ENCODE results near the gene FBXO46. TPM values are rescaled to one million over a fixed set of nuclear protein-coding genes. Genes with fewer than 3 reads are reported as not detected.

Gene FBXO46
- total and polyA plus RNA-seq, 2 of the 13 experiments (the other 11 are each of a cell fraction or from before 2014, with no cell fraction given) = 6.2 to 6.4 TPM

- TF ChIP-seq FOXJ3 (CRISPR knock-in tag; IDR thresholded peaks at IDR 0.05; ENCODE audit: borderline replicate concordance) = no peak
- no peak for TF ChIP-seq ZBTB26 (CRISPR knock-in tag; IDR thresholded peaks at IDR 0.05; ENCODE audit: borderline replicate concordance)
- TF ChIP-seq ZNF335 (CRISPR knock-in tag; IDR thresholded peaks at IDR 0.05) = no peak
- peak; percentile 81 for TF ChIP-seq ZBTB25 (CRISPR knock-in tag; IDR thresholded peaks at IDR 0.05)
- TF ChIP-seq RBFOX2 (IDR thresholded peaks at IDR 0.05; ENCODE audit: low read depth, low read length) = peak; percentile 51; the same call in 1 of the 2 replicates
- peak; percentile 65; the same call in 1 of the 2 replicates for TF ChIP-seq ZSCAN21 (CRISPR knock-in tag; IDR thresholded peaks at IDR 0.05; ENCODE audit: borderline replicate concordance)
- no peak for TF ChIP-seq HNF4G (IDR thresholded peaks at IDR 0.05; ENCODE audit: borderline replicate concordance, low read depth, low read length)
- no peak for TF ChIP-seq HNF4G (CRISPR knock-in tag; IDR thresholded peaks at IDR 0.05; ENCODE audit: borderline replicate concordance, low read depth)
- TF ChIP-seq CCDC6 (CRISPR knock-in tag; IDR thresholded peaks at IDR 0.05) = no peak
- TF ChIP-seq ZBTB38 (CRISPR knock-in tag; IDR thresholded peaks at IDR 0.05) = peak; percentile 53; the same call in 1 of the 2 replicates
- no peak for TF ChIP-seq RAD51 (IDR thresholded peaks at IDR 0.05; ENCODE audit: borderline replicate concordance)
- TF ChIP-seq KLF11 (CRISPR knock-in tag; IDR thresholded peaks at IDR 0.05) = no peak; the same call in 1 of the 2 replicates
- TF ChIP-seq ATF7-NPFF (CRISPR knock-in tag; IDR thresholded peaks at IDR 0.05; ENCODE audit: low read depth) = peak; percentile 74
- no peak for TF ChIP-seq ZNF850 (CRISPR knock-in tag; conservative IDR thresholded peaks at IDR 0.05)
- TF ChIP-seq ZNF501 (CRISPR knock-in tag; IDR thresholded peaks at IDR 0.05) = peak; percentile 91; the same call in 1 of the 2 replicates
- peak; percentile 20 for TF ChIP-seq SOX5 (CRISPR knock-in tag; IDR thresholded peaks at IDR 0.05; ENCODE audit: borderline replicate concordance)
- TF ChIP-seq SMAD1 (CRISPR knock-in tag; IDR thresholded peaks at IDR 0.05; ENCODE audit: borderline replicate concordance, low read depth) = no peak
- TF ChIP-seq XBP1 (CRISPR knock-in tag; IDR thresholded peaks at IDR 0.05) = no peak
- peak; percentile 54 for TF ChIP-seq REPIN1 (CRISPR knock-in tag; IDR thresholded peaks at IDR 0.05; ENCODE audit: borderline replicate concordance, low read depth)
- TF ChIP-seq ZNF747 (CRISPR knock-in tag; IDR thresholded peaks at IDR 0.05; ENCODE audit: borderline replicate concordance) = peak; percentile 74; the same call in 1 of the 2 replicates
- TF ChIP-seq ZNF580 (CRISPR knock-in tag; IDR thresholded peaks at IDR 0.05; ENCODE audit: borderline replicate concordance, low read depth) = peak; percentile 29; the same call in 1 of the 2 replicates
- no peak for TF ChIP-seq HNRNPLL (IDR thresholded peaks at IDR 0.05; ENCODE audit: low read depth, low read length, poor library complexity, severe bottlenecking)
- no peak for TF ChIP-seq MED8 (CRISPR knock-in tag; IDR thresholded peaks at IDR 0.05; ENCODE audit: insufficient replicate concordance)
- no peak for TF ChIP-seq GRHL1 (CRISPR knock-in tag; conservative IDR thresholded peaks at IDR 0.05)
- peak; percentile 92 for TF ChIP-seq POLR2G (IDR thresholded peaks at IDR 0.05; ENCODE audit: low read depth, low read length)
- no peak for TF ChIP-seq SNRNP70 (IDR thresholded peaks at IDR 0.05; ENCODE audit: low read depth, low read length)
Observed at GRCh38 chr19:45691516-45692186, 39.0 kb downstream of the FBXO46 start, which contains the start of gene SNRPD2 (continued).
